ENCODE data around the gene SET. TPM values are rescaled to one million over a fixed set of nuclear protein-coding genes. Genes with fewer than 3 reads are reported as not detected.
"Not testable (repeated sequence)": the region's sequence is repeated elsewhere in the genome, so short reads cannot be mapped to it uniquely, and the experiment has no call there.

SET gene
- total RNA-seq, 1 experiment from 2014 or later: 1,129 TPM

GRCh38 chr9:128657796-128658195 is 31.2 kb upstream of the SET start:
- Mint-ChIP-seq H3K4me3 (peak overlapping the region; percentile 88; the same call in 1 of the 2 replicates), H3K27ac (peak overlapping the region; percentile 100; the same call in 1 of the 2 replicates), H3K9me3 (no peaks in the 10 kb centered on the region), H3K4me1 (peaks cover 3% of the 10 kb centered on the region; the same call in 1 of the 2 replicates), H3K36me3 (no peaks in the 10 kb centered on the region), H3K27me3 (ENCODE audit: low read depth) (no peaks in the 10 kb centered on the region)
- POLR2A ChIA-PET: no interaction called here
- DNase-seq (ENCODE audit: low spot score): no peak
- ATAC-seq: no peak
- CTCF ChIA-PET: interaction anchor here (0.7 to 1.5 kb wide), 2 partner anchors 12 to 22 kb away, joined by 4 to 5 read pairs; no protein-coding TSS in a partner anchor
- TF ChIP-seq EMX1 (CRISPR knock-in tag; IDR thresholded peaks at IDR 0.05): no peak
- no peak for TF ChIP-seq NFATC4 (CRISPR knock-in tag; IDR thresholded peaks at IDR 0.05)
- TF ChIP-seq ZNF121 (CRISPR knock-in tag; IDR thresholded peaks at IDR 0.05): peak; percentile 62; the same call in 1 of the 2 replicates

GRCh38 chr9:128666481-128666941 is 22.5 kb upstream of the SET start:
- H3K9me3 Mint-ChIP-seq; H3K27me3 Mint-ChIP-seq (ENCODE audit: low read depth); H3K27ac Mint-ChIP-seq; DNase-seq (ENCODE audit: low spot score); ATAC-seq; H3K4me3 Mint-ChIP-seq; H3K36me3 Mint-ChIP-seq; H3K4me1 Mint-ChIP-seq; POLR2A ChIA-PET: not testable (repeated sequence)
- CTCF ChIA-PET: interaction anchor here (1.3 kb wide), 1 partner anchor 36 kb away, joined by 5 read pairs; the partner anchor contains the start of gene PKN3
- TF ChIP-seq GABPB1 (CRISPR knock-in tag; IDR thresholded peaks at IDR 0.05): 0 out of 2 replicates have a peak, but pooled peaks have one; percentile 21

- ATAC-seq (no peak), DNase-seq (ENCODE audit: low spot score) (no peak)
- Mint-ChIP-seq H3K27me3 (ENCODE audit: low read depth) (no peaks in the 10 kb centered on the region), H3K4me1 (no peaks in the 10 kb centered on the region), H3K9me3 (no peaks in the 10 kb centered on the region), H3K27ac (no peak overlapping the region), H3K36me3 (no peaks in the 10 kb centered on the region), H3K4me3 (no peak overlapping the region)
- TF ChIP-seq PRDM15 (CRISPR knock-in tag; IDR thresholded peaks at IDR 0.05): no peak
- TF ChIP-seq HMGA2 (CRISPR knock-in tag; IDR thresholded peaks at IDR 0.05): no peak
- TF ChIP-seq TEAD1 (CRISPR knock-in tag; IDR thresholded peaks at IDR 0.05): no peak
- TF ChIP-seq STAT6 (CRISPR knock-in tag; conservative IDR thresholded peaks at IDR 0.05; ENCODE audit: low read depth): no peak
- no peak for TF ChIP-seq NFATC4 (CRISPR knock-in tag; IDR thresholded peaks at IDR 0.05)
- no peak for TF ChIP-seq RELA (CRISPR knock-in tag; IDR thresholded peaks at IDR 0.05; ENCODE audit: borderline replicate concordance)
- no peak for TF ChIP-seq ATF1 (CRISPR knock-in tag; IDR thresholded peaks at IDR 0.05)
- no peak for TF ChIP-seq SMAD3 (CRISPR knock-in tag; IDR thresholded peaks at IDR 0.05; ENCODE audit: borderline replicate concordance)
- TF ChIP-seq NR1H2 (CRISPR knock-in tag; IDR thresholded peaks at IDR 0.05): no peak
- no peak for TF ChIP-seq SOX15 (CRISPR knock-in tag; IDR thresholded peaks at IDR 0.05)
- TF ChIP-seq MLX (CRISPR knock-in tag; IDR thresholded peaks at IDR 0.05): no peak
- POLR2A ChIA-PET: interaction anchor here (0.6 kb wide), 1 partner anchor 13 kb away, joined by 3 read pairs; no protein-coding TSS in a partner anchor
- CTCF ChIA-PET: interaction anchor here (0.8 kb wide), 1 partner anchor 32 kb away, joined by 3 read pairs; the partner anchor contains the start of gene PKN3
Observed at GRCh38 chr9:128669786-128670185, 19.2 kb upstream of the SET start.
